DMS153 treated with DMSO at 0.1 percent for 48 hours (cell line): ENCODE measurements around the gene NFATC2.
A peak's percentile ranks its signal among the peaks of the same experiment; 100 is the strongest.
"Not testable (repeated sequence)": the region's sequence is repeated elsewhere in the genome, so short reads cannot be mapped to it uniquely, and the experiment has no call there.

Experiments used
- DNase-seq: peaks from one replicate; lab custom pipeline; 2025; ENCODE audit not compliant: unreplicated experiment; lab: John Stamatoyannopoulos, UW

The NFATC2 gene

GRCh38 chr20:51569815-51570738 lies 27.6 kb upstream of the NFATC2 start:
- DNase-seq, result no peak

GRCh38 chr20:51568533-51568932 lies 26.0 kb upstream of the NFATC2 start:
- DNase-seq, result not testable (repeated sequence)

DNA sequence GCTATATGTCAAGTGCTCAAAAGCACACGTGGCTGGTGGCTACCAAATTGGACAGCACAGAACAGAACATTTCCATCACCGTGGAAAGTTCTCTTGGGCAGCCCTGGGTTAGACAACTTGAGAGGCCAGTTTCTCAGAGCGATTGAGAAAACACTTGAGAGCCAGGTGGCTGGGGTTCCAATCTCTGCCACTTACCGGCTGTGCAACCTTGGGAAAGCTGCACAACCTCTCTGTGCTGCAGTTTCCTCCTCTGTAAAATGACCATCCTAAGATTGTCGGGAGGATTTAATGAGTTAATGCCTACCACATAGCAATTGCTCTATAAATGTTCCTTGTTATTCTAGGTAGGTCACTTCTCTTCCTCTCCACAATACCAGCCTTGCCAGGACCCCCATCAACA lies 25.1 kb upstream of the NFATC2 start:
- DNase-seq, result no peak

- no peak for DNase-seq
Measured at GRCh38 chr20:51566594-51566993, 24.1 kb upstream of the NFATC2 start.

DNA sequence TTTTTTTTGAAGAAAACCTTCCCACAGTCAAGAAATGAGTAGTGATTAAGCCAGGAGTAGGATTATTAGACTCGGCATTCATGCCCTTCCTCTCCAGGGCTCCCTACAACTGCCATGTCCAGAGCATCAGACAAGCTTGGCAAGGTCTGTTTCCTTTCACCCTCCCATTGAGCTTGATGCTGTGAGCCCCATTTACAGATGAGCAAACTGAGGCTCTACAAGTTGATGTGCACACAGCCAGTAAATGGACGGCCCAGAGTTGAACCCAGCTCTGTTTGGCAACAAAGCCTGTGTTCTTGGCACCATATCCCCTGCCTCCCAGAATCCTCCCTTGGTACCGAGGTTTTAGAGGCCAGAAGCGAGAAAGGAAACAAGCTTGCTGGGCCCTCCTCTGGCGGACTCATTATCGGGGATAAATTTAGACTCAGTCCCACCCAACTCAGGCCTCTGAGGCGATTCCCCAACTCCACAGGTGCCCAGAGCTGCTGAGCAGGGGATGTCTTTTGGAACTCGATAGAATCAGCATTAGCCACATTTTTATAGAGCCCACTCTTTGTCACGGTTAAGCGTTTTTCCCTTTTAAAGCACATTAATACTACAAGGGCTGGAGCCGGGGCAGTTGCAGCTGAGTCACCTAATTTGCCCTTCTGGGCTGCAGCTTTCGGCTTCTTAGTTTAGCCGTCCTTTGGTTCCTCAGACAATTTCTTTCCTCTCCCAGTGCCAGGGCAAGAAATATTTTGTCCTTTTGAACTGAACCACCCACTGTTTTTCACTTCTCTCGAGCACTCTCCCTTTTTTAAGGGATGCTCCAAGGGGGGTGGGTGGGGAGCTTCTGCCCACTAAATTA lies 23.0 kb upstream of the NFATC2 start:
- DNase-seq, result no peak

DNA sequence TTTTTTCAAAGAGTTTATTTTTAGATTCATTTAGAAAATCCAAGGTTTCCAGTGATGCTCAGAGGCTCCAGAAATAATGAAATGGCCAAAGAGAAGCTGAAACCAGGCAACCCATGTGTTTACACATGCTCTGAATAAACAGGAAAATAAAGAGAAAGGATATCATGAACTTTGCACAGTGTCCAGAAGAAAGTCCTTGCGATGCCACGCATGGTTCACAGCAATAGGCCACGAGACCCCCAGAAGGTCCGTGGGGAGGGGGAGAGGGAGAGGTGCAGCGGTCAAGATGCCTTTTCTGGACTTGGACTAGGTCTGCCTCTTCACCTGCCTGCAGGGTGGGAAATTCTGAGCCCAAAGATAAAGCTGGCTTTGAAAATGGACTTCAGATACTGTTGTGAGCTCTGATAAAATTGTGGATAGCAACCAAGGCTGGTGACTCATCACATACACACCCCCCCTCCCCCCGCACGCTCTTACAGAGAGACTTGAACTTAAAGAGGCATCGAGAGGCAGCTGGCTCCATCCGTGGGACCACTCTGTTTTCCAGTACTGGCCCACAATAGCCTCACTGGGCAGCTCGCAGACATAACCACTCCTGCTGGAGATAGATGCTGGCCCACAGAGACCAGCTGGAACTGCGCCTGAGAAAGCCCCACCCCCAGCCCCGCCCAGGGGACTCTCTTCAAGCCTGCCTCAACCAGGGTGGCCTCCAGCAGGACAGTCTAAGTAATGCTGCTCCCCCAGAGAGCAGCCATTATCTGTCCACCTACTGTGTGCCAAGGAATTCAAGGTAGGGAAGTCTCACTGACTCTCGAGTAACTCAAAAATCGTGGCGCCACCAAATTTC lies 21.2 kb upstream of the NFATC2 start:
- peak; percentile 42 for DNase-seq

GRCh38 chr20:51563174-51563485 lies 20.6 kb upstream of the NFATC2 start:
- DNase-seq, result no peak

GRCh38 chr20:51562332-51563173 lies 20.0 kb upstream of the NFATC2 start:
- no peak for DNase-seq

DNA sequence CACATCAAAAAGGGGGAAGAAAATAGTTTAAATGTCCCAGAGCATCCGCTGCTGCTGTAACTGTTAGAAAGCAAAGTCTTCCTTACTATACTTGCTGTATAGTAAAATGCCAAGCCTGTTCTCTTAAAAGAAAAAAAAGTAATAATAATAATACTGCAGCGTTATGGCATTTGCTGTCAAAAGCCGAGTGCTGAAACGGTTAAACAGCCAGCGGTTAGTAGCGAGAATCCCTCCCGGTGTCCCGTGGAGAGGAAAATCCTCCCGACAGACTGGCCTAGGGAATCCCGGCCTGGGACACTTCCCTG lies 19.5 kb upstream of the NFATC2 start:
- DNase-seq, result no peak

GRCh38 chr20:51560550-51561307 lies 18.2 kb upstream of the NFATC2 start:
- no peak for DNase-seq

- no peak for DNase-seq
Measured at GRCh38 chr20:51560042-51560441, 17.5 kb upstream of the NFATC2 start.

GRCh38 chr20:51554538-51555165 lies 12.1 kb upstream of the NFATC2 start:
- no peak for DNase-seq

- no peak for DNase-seq
Measured at GRCh38 chr20:51553897-51554486, 11.5 kb upstream of the NFATC2 start.

DNA sequence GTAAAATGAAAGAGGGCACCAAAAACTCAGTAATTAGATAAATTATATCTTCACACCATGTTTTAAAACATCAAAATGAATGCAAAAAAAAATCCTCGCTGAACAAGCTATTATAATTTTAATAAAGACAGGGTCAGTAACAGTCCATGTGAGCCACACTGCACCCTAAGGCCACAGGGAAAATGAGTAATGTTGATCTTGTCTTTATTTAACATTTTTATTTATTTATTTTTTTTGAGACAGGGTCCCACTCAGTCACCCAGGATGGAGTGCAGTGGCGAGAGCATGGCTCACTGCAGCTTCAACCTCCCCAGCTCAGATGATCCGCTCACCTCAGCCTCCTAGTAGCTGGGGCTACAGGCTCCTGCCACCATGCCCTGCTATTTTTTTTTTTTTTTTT lies 8.7 kb upstream of the NFATC2 start:
- no peak for DNase-seq

DNA sequence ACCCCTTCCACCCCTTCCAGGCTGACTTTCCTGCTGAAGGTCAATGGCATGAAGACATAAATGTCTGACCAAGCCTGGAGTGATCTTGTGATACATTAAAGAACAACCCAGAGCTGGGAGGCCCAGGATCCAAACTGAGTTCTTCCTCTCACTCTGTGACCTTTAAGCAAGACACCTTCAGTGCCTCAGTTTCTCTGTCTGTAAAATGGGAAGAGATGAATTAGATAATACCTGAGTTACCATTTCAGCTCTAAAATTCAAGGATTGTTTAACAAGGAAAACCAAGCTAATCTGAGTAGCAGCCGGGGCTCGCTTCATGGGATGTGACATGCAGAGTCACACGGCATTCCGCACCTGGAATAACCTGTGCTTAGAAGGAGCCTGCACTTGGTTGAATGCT lies 7.0 kb upstream of the NFATC2 start:
- no peak for DNase-seq

DNA sequence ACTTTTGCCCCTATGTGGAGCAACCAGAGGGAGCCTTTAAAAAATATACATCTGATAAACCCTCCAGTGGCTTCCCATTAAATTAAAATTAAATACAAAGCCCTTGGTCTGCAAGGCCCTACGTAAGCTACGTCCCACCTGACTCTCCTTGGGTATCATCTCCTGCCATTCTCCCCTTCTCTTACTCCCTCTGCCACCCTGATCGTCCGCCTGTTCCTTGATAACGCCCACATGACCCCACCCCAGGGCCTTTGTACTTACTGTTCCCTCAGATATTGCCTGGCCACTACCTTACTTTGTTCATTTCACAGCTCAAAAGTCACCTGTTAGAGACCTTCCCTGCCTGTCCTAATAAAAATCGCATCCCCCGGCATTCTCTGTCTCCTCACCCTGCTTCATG lies 5.4 kb upstream of the NFATC2 start:
- no peak for DNase-seq

DNA sequence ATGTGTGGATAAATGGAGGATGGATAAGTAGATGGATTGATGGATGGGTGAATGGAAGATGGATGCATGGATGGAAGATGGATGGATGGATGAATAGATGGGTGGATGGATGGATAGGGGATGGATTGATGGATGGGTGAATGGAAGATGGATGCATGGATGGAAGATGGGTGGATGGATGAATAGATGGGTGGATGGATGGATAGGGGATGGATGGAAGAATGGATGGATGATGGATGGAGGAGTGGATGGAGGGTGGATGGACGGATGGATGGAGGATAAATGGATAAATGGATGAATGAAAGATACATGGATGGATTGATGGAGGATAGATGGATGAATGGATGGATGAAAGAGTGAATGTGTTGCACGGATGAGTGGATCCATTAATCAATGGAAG lies 3.0 kb upstream of the NFATC2 start:
- DNase-seq, result no peak

DNA sequence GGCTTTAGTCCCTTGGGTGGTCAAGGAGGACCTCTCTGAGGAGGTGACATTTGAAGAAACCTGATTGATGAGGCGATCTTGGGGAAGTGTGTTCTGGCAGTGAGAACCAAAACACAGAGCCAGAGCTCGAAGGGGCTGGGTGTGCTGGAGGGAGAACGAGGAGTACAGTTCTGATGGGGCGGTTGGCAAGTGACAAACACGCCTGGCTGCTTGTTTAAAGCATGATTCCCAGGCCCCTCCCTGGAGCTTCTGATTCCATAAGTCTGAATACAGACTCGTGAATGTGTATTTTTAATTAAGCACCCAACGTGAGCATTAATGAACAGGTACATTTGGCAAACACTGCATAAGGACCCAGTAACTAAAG lies 886 bp upstream of the NFATC2 start:
- no peak for DNase-seq

DNA sequence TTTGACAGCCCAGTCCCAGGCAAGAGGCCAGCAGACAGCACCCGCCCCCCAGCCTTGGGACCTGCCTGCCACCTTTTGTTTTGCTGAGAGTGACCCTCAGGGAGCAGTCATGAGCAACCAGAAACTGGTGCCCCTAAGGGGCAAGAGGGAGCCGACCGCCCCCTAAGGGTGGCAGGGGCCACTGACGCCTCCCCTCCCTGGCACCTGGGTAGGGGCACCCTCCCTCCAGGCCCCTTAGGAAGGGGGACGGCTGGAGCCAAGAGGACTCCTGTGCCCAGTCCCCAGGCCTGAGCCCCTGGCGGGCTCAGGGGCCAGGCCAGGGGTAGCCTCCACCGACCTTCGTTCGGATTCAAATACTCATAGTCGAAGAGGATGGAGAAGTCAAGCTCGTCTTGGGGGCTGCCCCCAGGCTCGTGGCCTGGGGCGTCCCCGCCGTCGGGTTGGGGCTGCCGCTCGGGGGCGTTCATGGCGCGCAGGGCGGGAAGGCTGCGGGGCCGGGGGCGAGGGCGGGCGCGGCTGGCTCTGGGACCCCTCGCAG lies 417 bp downstream of the NFATC2 start:
- DNase-seq, result no peak
